Lower leg skin (tissue), 4 donors: ENCODE measurements around the gene SNRNP70. TPM values are rescaled to one million over a fixed set of nuclear protein-coding genes. Genes with fewer than 3 reads are reported as not detected.
"Not testable (repeated sequence)": the region's sequence is repeated elsewhere in the genome, so short reads cannot be mapped to it uniquely, and the experiment has no call there.

ENCODE experiments used
- DNase-seq, 2 donors: peaks; one replicate each; pipeline ENCODE4 v3.0.0-alpha.2; 2019; ENCODE audit warnings: low spot score in 2 of 2
- H3K4me3 ChIP-seq: fragments of 200-600 bp; sonication (generic); 2 replicates; pipeline ENCODE4 v1.5.1; 2017; ENCODE audit warnings: mild to moderate bottlenecking, low read depth; ENCODE audit not compliant: poor library complexity, severe bottlenecking
- CTCF ChIP-seq, 3 donors: fragments of 450-650 bp; IDR thresholded peaks; one replicate each; pipeline ENCODE4 v1.5.1; 2016; ENCODE audit warnings: antibody characterized with exemption in 3 of 3, mild to moderate bottlenecking in 3 of 3, moderate library complexity in 2 of 3
- POLR2A ChIP-seq, 2 donors: fragments of 450-650 bp; IDR thresholded peaks; one replicate each; pipeline ENCODE4 v1.6.1; 2016 to 2017; ENCODE audit warnings: antibody characterized with exemption in 2 of 2, mild to moderate bottlenecking in 1 of 2, moderate library complexity in 1 of 2
- WGBS, 2 donors: methylation state at CpG; one replicate each; pipeline ENCODE4 v1.1.5; 2018; 5-methylcytosine and 5-hydroxymethylcytosine counted together
- intact Hi-C: fragments of 100-400 bp; cut with DNase I; formaldehyde crosslinking; loops from one replicate; pipeline ENCODE4 v1.15.0; 2023; ENCODE audit warnings: low total_unique reads
- total RNA-seq, 4 donors: library from RNA; depleted of rRNA; stranded (reverse); fragments of >200 nt; gene quantifications; one replicate each; pipeline ENCODE4 v1.1.0, GENCODE V29; 2016

The SNRNP70 gene
- total RNA-seq, 4 donors from 2014 or later = 172 to 375 (median 285) TPM

DNA sequence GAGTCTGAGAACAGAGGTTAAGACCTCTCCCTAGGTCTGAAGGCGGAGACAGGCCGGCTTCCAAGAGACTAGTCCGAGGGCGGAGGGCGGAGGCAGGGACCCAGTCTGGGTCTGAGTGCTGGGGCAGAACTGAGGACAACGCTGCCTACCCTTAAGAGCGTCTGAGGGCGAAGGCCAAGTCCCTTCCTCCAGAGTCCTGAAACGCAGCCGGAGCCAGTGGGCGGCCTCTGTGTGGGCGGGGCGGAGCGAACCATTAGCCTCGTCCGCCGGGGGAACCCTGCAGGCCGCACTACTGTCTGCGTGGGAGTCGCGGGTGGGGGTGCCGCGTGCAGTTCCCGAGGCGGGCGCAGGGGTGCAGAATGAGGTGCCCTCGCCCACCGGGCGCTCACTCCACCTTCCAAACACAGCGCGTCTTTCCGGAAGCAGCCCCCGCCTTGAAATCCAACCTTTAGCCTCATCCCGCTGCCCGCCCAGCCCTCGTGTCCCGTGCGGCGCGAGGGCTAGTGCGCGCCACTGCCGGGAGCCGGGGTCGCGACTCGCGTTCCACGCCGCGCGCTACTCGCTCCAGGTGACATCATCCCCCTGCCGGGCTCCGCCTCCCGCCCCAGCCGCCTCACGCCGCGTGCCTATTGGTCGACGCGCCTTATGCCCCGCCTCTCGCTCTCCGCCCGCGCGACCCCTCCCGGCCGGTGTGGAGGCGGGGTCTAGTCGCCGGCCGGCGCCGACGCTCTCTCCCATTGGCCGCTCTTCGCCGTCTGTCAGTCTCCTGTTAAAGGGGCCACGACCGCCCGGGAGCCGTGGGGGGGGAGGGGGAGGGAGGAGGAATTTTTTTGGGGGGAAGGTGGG, 33.5 kb downstream of the SNRNP70 start, which contains the start of gene C19orf73:
TSS of gene C19orf73 (minus strand) at position 579 of the 846 bp plus-strand sequence. CDS start at position 458, 121 bp downstream.
- TF ChIP-seq POLR2A (IDR thresholded peaks at IDR 0.05) = no peak
- no peak for TF ChIP-seq CTCF (IDR thresholded peaks at IDR 0.05)
- peak within 1 kb of the TSS; percentile 36 for H3K4me3 ChIP-seq
- peak; percentile 91 to 99 for DNase-seq
- 0 to 1% methylated on average over 46 to 57 of the region's 85 CpGs for WGBS, 2 donors
- intact Hi-C loops = no loop called here

DNA sequence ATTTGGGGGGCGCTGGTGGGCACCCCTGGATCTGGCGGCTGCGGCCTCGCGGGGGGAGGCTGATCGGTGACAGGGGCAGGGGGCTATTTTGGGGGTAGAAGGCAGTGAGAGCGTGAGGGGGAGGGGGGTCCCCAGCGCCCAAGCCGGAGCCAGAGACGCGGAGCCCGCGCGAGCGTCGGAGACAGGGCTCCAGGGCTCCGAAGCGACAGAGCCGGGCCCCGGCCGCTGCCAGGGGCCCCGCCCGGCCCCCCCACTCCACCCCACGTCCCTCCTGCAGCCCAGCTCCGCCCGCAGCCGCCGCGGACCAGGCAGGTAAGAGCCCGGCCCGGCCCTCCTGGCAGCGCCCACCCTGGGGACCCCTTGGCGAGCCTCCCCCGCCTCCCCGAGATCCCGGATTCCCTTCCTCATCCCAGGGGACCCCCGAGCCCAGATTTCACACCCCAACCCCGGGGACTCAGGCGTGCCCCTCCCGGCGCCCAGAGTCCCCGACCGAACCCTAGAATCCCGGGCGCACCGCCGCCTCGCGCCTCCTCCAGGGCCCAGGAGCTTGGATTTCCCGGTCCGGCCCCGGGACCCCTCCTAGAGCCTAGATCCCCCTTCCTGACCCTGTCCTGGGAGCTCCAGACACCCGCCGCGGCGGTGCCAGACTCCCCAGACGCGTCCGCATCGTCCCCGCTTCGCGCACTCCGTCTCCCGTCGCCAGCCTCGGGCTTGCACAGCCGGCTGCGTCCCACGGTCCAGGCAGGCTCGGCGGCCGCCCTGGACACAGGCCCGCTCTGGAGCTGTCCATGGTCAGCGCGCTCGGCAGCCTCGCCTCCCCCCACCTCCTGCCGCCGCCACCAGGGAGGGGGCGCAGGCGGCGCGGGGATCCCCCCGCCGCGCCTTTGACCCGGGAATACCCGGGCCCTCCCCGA, 34.4 kb downstream of the SNRNP70 start, which contains the start of gene PPFIA3:
TSS of gene PPFIA3 (plus strand) at position 134 of the 914 bp plus-strand sequence. CDS start 8,330 bp downstream, outside the sequence.
- intact Hi-C loops = no loop called here
- peak within 1 kb of the TSS; percentile 36 for H3K4me3 ChIP-seq
- DNase-seq = peak in 1 of 2 donors; percentile 94
- TF ChIP-seq CTCF (IDR thresholded peaks at IDR 0.05) (no peak), POLR2A (IDR thresholded peaks at IDR 0.05) (no peak)
- WGBS, 2 donors = 0 to 1% methylated on average over 7 to 44 of the region's 90 CpGs

- intact Hi-C loops = no loop called here
- TF ChIP-seq POLR2A (IDR thresholded peaks at IDR 0.05) (no peak), CTCF (IDR thresholded peaks at IDR 0.05) (no peak)
- H3K4me3 ChIP-seq = no peak overlapping the region
- WGBS, 2 donors = 15 to 16% methylated on average over 16 of the region's 16 CpGs
- DNase-seq = no peak
These were observed 35.1 kb downstream of the SNRNP70 start for GRCh38 chr19:49120325-49120683.

GRCh38 chr19:49120868-49121267, 35.6 kb downstream of the SNRNP70 start:
- no peak for TF ChIP-seq POLR2A (IDR thresholded peaks at IDR 0.05)
- TF ChIP-seq CTCF (IDR thresholded peaks at IDR 0.05) = no peak
- no peak for DNase-seq
- H3K4me3 ChIP-seq = no peak overlapping the region
- intact Hi-C loops = no loop called here
- WGBS, 2 donors = 91 to 94% methylated on average over 2 of the region's 2 CpGs

- DNase-seq, H3K4me3 ChIP-seq, intact Hi-C loops: not testable (repeated sequence)
- WGBS, 2 donors = 62 to 68% methylated on average over 10 of the region's 10 CpGs
These were observed 36.6 kb downstream of the SNRNP70 start for GRCh38 chr19:49121841-49122240.

- 92 to 93% methylated on average over 11 of the region's 11 CpGs for WGBS, 2 donors
- H3K4me3 ChIP-seq, intact Hi-C loops, DNase-seq: not testable (repeated sequence)
These were observed 38.0 kb downstream of the SNRNP70 start for GRCh38 chr19:49123285-49123684.
